ENCODE results near the gene PPP1R7.
"Not testable (repeated sequence)": the region's sequence is repeated elsewhere in the genome, so short reads cannot be mapped to it uniquely, and the experiment has no call there.

PPP1R7 gene

GRCh38 chr2:241149925-241150659 is at the start of gene PPP1R7:
Gene PPP1R7 (plus strand): TSS chr2:241150467. CDS start chr2:241150496, 29 bp downstream.
- peak; percentile 97 for DNase-seq
- in situ Hi-C loops (cut with MboI; ENCODE audit: low pct_unique_long_range_greater_than_20kb, low sequenced_read_pairs): no loop called here

- DNase-seq: peak; percentile 86
- in situ Hi-C loops (cut with MboI; ENCODE audit: low pct_unique_long_range_greater_than_20kb, low sequenced_read_pairs): no loop called here
Observed at GRCh38 chr2:241102239-241102803, 47.9 kb upstream of the PPP1R7 start, which contains the start of gene MTERF4. Gene MTERF4 (minus strand): TSS chr2:241102287. CDS start chr2:241102273, 14 bp downstream.

- DNase-seq: no peak
- in situ Hi-C loops (cut with MboI; ENCODE audit: low pct_unique_long_range_greater_than_20kb, low sequenced_read_pairs): no loop called here
Observed at GRCh38 chr2:241103176-241103595, 47.1 kb upstream of the PPP1R7 start.

- DNase-seq; in situ Hi-C loops (cut with MboI; ENCODE audit: low pct_unique_long_range_greater_than_20kb, low sequenced_read_pairs): not testable (repeated sequence)
Observed at GRCh38 chr2:241104611-241105010, 45.7 kb upstream of the PPP1R7 start.

GRCh38 chr2:241105641-241106040 is 44.6 kb upstream of the PPP1R7 start:
- in situ Hi-C loops (cut with MboI; ENCODE audit: low pct_unique_long_range_greater_than_20kb, low sequenced_read_pairs): no loop called here
- DNase-seq: no peak

- in situ Hi-C loops (cut with MboI; ENCODE audit: low pct_unique_long_range_greater_than_20kb, low sequenced_read_pairs): no loop called here
- DNase-seq: no peak
Observed at GRCh38 chr2:241107031-241107783, 43.1 kb upstream of the PPP1R7 start.

- in situ Hi-C loops (cut with MboI; ENCODE audit: low pct_unique_long_range_greater_than_20kb, low sequenced_read_pairs): no loop called here
- no peak for DNase-seq
Observed at GRCh38 chr2:241108271-241109209, 41.7 kb upstream of the PPP1R7 start.

GRCh38 chr2:241109210-241110088 is 40.8 kb upstream of the PPP1R7 start:
- DNase-seq: no peak
- in situ Hi-C loops (cut with MboI; ENCODE audit: low pct_unique_long_range_greater_than_20kb, low sequenced_read_pairs): no loop called here

GRCh38 chr2:241110089-241110606 is 40.1 kb upstream of the PPP1R7 start:
- in situ Hi-C loops (cut with MboI; ENCODE audit: low pct_unique_long_range_greater_than_20kb, low sequenced_read_pairs): no loop called here
- no peak for DNase-seq

- no peak for DNase-seq
- in situ Hi-C loops (cut with MboI; ENCODE audit: low pct_unique_long_range_greater_than_20kb, low sequenced_read_pairs): no loop called here
Observed at GRCh38 chr2:241110607-241111439, 39.4 kb upstream of the PPP1R7 start.

- in situ Hi-C loops (cut with MboI; ENCODE audit: low pct_unique_long_range_greater_than_20kb, low sequenced_read_pairs): no loop called here
- DNase-seq: no peak
Observed at GRCh38 chr2:241111440-241111805, 38.8 kb upstream of the PPP1R7 start.

- no peak for DNase-seq
- in situ Hi-C loops (cut with MboI; ENCODE audit: low pct_unique_long_range_greater_than_20kb, low sequenced_read_pairs): no loop called here
Observed at GRCh38 chr2:241112046-241112445, 38.2 kb upstream of the PPP1R7 start.

GRCh38 chr2:241112592-241112991 is 37.7 kb upstream of the PPP1R7 start:
- in situ Hi-C loops (cut with MboI; ENCODE audit: low pct_unique_long_range_greater_than_20kb, low sequenced_read_pairs): no loop called here
- DNase-seq: no peak

- DNase-seq: no peak
- in situ Hi-C loops (cut with MboI; ENCODE audit: low pct_unique_long_range_greater_than_20kb, low sequenced_read_pairs): no loop called here
Observed at GRCh38 chr2:241114836-241115235, 35.4 kb upstream of the PPP1R7 start.

- DNase-seq: no peak
- in situ Hi-C loops (cut with MboI; ENCODE audit: low pct_unique_long_range_greater_than_20kb, low sequenced_read_pairs): no loop called here
Observed at GRCh38 chr2:241115361-241115760, 34.9 kb upstream of the PPP1R7 start.

- no peak for DNase-seq
- in situ Hi-C loops (cut with MboI; ENCODE audit: low pct_unique_long_range_greater_than_20kb, low sequenced_read_pairs): no loop called here
Observed at GRCh38 chr2:241116606-241117560, 33.4 kb upstream of the PPP1R7 start.

Data from KBM-7 (cell line).